Natural killer cell (primary cell): ENCODE data around the gene STMP1. TPM values are rescaled to one million over a fixed set of nuclear protein-coding genes. Genes with fewer than 3 reads are reported as not detected.

Experiments
- ATAC-seq, 3 donors: fragments of 150-1000 bp in 2 of 3; fragments of 200-7000 bp in 1 of 3; cut with Tn5 transposase; 1 replicate in 1 of 3; 2 replicates in 2 of 3; pipeline ENCODE4 v1.10.0; 2021; ENCODE audit warnings: mild to moderate bottlenecking in 2 of 3, moderate library complexity in 2 of 3
- DNase-seq, 2 donors: peaks; one replicate each; pipeline versions ENCODE4 v3.0.0 to v3.0.0-alpha.2; 2013 to 2021; ENCODE audit warnings: mixed read lengths in 1 of 2
- H3K27ac ChIP-seq: one replicate; pipeline ENCODE4 v1.5.1; 2013; ENCODE audit warnings: mild to moderate bottlenecking, low read length
- H3K27me3 ChIP-seq: one replicate; pipeline ENCODE4 v1.6.1; 2013; ENCODE audit warnings: low read length; ENCODE audit not compliant: control insufficient read depth, insufficient read depth
- H3K36me3 ChIP-seq: one replicate; pipeline ENCODE4 v1.6.1; 2013; ENCODE audit warnings: low read length; ENCODE audit not compliant: control insufficient read depth, insufficient read depth
- H3K4me1 ChIP-seq: one replicate; pipeline ENCODE4 v1.6.1; 2013; ENCODE audit warnings: low read length; ENCODE audit not compliant: control insufficient read depth, insufficient read depth
- H3K4me3 ChIP-seq: one replicate; pipeline ENCODE4 v1.5.1; 2013; ENCODE audit warnings: low read length
- H3K9me3 ChIP-seq: one replicate; pipeline ENCODE4 v1.6.1; 2013; ENCODE audit warnings: low read length; ENCODE audit not compliant: control insufficient read depth, insufficient read depth
- H3K27ac Mint-ChIP-seq, 2 donors: one replicate each; pipeline ENCODE4 v1.8.0; 2022; ENCODE audit warnings: mild to moderate bottlenecking in 2 of 2, mixed read lengths in 2 of 2, moderate library complexity in 1 of 2
- H3K27me3 Mint-ChIP-seq, 2 donors: one replicate each; pipeline ENCODE4 v1.8.0; 2022; ENCODE audit warnings: low read depth in 2 of 2, mixed read lengths in 2 of 2
- H3K36me3 Mint-ChIP-seq: one replicate; pipeline ENCODE4 v1.8.0; 2022; ENCODE audit warnings: mixed read lengths
- H3K4me1 Mint-ChIP-seq, 2 donors: one replicate each; pipeline ENCODE4 v1.8.0; 2022; ENCODE audit warnings: mixed read lengths in 2 of 2
- H3K4me3 Mint-ChIP-seq: one replicate; pipeline ENCODE4 v1.8.0; 2022; ENCODE audit warnings: mild to moderate bottlenecking, moderate library complexity, mixed read lengths
- H3K9me3 Mint-ChIP-seq, 2 donors: one replicate each; pipeline ENCODE4 v1.8.0; 2022; ENCODE audit warnings: mixed read lengths in 2 of 2
- CTCF ChIP-seq: fragments of 200-600 bp; IDR thresholded peaks from one replicate; pipeline ENCODE4 v1.8.0; 2022; ENCODE audit warnings: antibody characterized with exemption
- WGBS: methylation state at CpG from one replicate; pipeline ENCODE4 v1.1.7; 2013; ENCODE audit warnings: missing lambda C conversion rate; ENCODE audit not compliant: insufficient coverage; 5-methylcytosine and 5-hydroxymethylcytosine counted together
- intact Hi-C: fragments of 100-400 bp; cut with micrococcal nuclease; formaldehyde crosslinking; loops from one replicate; pipeline ENCODE4 v1.14.2; 2022
- total RNA-seq, 4 donors: library from RNA; stranded (reverse); fragments of 120-200 nt in 1 of 4; gene quantifications; one replicate each; pipeline versions ENCODE4 v1.2.3 to v1.2.4, GENCODE V29; 2013 to 2022

Gene STMP1
- total RNA-seq, 3 donors from 2014 or later (not counting 1 experiment from before 2014, with no cell fraction given) = 19.4 to 25.8 (median 22.3) TPM

DNA sequence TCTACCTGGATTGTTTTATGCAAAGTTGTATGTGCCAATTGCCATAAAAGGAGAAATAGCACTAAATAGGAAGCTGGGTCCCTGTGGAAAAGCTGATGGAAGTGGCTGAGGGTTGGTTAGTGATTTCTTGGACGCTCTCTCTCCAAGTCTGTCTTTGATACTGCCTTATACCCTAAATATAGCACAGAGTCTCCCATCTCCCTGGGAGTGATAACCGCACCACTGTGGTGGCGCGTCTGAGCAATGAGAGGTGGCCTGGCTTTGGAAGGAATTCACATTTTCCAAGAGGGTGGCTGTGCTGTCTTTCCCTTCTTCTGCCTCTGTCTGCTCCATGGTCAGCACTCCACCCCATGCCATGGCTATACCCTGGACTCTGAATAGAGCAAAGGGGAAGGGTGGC lies 31.2 kb downstream of the STMP1 start:
- peaks cover 6% of the 10 kb centered on the region for H3K36me3 Mint-ChIP-seq
- no peaks in the 10 kb centered on the region for H3K27me3 Mint-ChIP-seq
- H3K9me3 Mint-ChIP-seq = no peaks in the 10 kb centered on the region
- 100% methylated on average over 3 of the region's 4 CpGs for WGBS
- no peak overlapping the region for H3K27ac Mint-ChIP-seq
- Histone ChIP-seq H3K27ac (no peak overlapping the region), H3K27me3 (no peaks in the 10 kb centered on the region), H3K4me3 (no peak overlapping the region), H3K36me3 (no peaks in the 10 kb centered on the region), H3K9me3 (no peaks in the 10 kb centered on the region), H3K4me1 (no peaks in the 10 kb centered on the region)
- TF ChIP-seq CTCF = no peak
- H3K4me3 Mint-ChIP-seq = no peak overlapping the region
- DNase-seq = no peak
- no peaks in the 10 kb centered on the region for H3K4me1 Mint-ChIP-seq
- intact Hi-C loops = no loop called here
- no peak for ATAC-seq

GRCh38 chr7:135697276-135698049 lies 35.1 kb downstream of the STMP1 start:
- Mint-ChIP-seq H3K36me3 (no peaks in the 10 kb centered on the region), H3K27ac (no peak overlapping the region), H3K4me1 (no peaks in the 10 kb centered on the region), H3K27me3 (no peaks in the 10 kb centered on the region), H3K9me3 (no peaks in the 10 kb centered on the region), H3K4me3 (no peak overlapping the region)
- Histone ChIP-seq H3K27ac (no peak overlapping the region), H3K4me3 (no peak overlapping the region), H3K27me3 (no peaks in the 10 kb centered on the region), H3K36me3 (no peaks in the 10 kb centered on the region), H3K9me3 (no peaks in the 10 kb centered on the region), H3K4me1 (no peaks in the 10 kb centered on the region)
- TF ChIP-seq CTCF = no peak
- intact Hi-C loops = no loop called here
- WGBS = 80% methylated on average over 8 of the region's 8 CpGs
- ATAC-seq = no peak
- DNase-seq = no peak

DNA sequence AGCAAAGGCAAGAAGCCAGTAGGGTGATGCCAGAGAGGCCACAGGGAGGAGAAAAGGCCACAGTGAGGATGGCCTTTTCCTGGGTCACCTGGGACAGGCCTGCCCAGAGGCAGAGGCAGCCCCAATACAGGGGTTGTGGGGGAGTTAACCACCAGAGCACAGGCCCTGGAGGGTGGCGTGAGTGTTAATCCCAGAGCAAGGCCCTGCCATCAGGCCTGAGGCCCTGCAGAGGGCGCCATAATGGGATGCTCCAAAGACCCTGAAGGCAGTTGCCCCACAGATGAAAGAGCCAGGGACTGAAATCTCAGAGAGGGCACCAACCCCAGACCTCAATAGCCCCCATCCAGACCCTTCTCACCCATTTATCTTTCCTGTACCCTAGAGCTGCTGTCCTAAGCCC lies 41.8 kb downstream of the STMP1 start:
- no peak for ATAC-seq
- no peaks in the 10 kb centered on the region for H3K36me3 ChIP-seq
- H3K9me3 Mint-ChIP-seq = no peaks in the 10 kb centered on the region
- H3K4me1 ChIP-seq = no peaks in the 10 kb centered on the region
- intact Hi-C loops = no loop called here
- H3K9me3 ChIP-seq = no peaks in the 10 kb centered on the region
- WGBS = 82% methylated on average over 2 of the region's 2 CpGs
- no peak overlapping the region for H3K4me3 Mint-ChIP-seq
- H3K27ac Mint-ChIP-seq = no peak overlapping the region
- no peaks in the 10 kb centered on the region for H3K36me3 Mint-ChIP-seq
- DNase-seq = no peak
- no peak for TF ChIP-seq CTCF
- H3K4me3 ChIP-seq = no peak overlapping the region
- H3K27me3 ChIP-seq = no peaks in the 10 kb centered on the region
- H3K27ac ChIP-seq = no peak overlapping the region
- H3K4me1 Mint-ChIP-seq = no peaks in the 10 kb centered on the region
- H3K27me3 Mint-ChIP-seq = no peaks in the 10 kb centered on the region

DNA sequence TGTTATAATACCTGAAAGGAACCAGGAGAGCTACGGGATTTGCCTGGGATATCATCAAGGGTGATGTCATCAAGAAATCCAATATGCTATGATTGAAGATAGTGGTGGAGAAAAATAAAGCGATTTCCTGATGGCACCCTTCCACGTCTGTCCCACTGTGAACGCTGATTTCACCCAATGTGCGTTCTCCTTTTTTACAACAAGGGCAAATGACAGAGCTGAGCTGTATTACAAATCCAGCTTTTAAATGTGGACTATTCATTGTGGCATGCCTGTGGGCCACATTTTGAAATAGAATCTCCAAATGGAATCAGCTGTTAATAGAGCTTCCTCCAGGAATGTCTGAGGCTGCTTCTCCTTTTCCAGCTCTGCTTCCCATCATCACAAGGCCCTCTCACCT lies 42.4 kb downstream of the STMP1 start:
- H3K4me3 Mint-ChIP-seq = no peak overlapping the region
- no peak overlapping the region for H3K4me3 ChIP-seq
- H3K27me3 Mint-ChIP-seq = no peaks in the 10 kb centered on the region
- no peaks in the 10 kb centered on the region for H3K36me3 ChIP-seq
- H3K27ac Mint-ChIP-seq = no peak overlapping the region
- no peaks in the 10 kb centered on the region for H3K9me3 ChIP-seq
- no peaks in the 10 kb centered on the region for H3K27me3 ChIP-seq
- ATAC-seq = no peak
- no peak for DNase-seq
- intact Hi-C loops = no loop called here
- no peaks in the 10 kb centered on the region for H3K4me1 Mint-ChIP-seq
- no peak for TF ChIP-seq CTCF
- H3K27ac ChIP-seq = no peak overlapping the region
- H3K9me3 Mint-ChIP-seq = no peaks in the 10 kb centered on the region
- no peaks in the 10 kb centered on the region for H3K4me1 ChIP-seq
- WGBS = 89% methylated on average over 5 of the region's 5 CpGs
- H3K36me3 Mint-ChIP-seq = no peaks in the 10 kb centered on the region
